GM19035 (cell line): ENCODE results near the gene VOPP1.
"Not testable (repeated sequence)": the region's sequence is repeated elsewhere in the genome, so short reads cannot be mapped to it uniquely, and the experiment has no call there.

ENCODE experiments used
- ATAC-seq: cut with Tn5 transposase; IDR thresholded peaks from one replicate; pipeline ENCODE4 v1.9.1; 2021; ENCODE audit not compliant: unreplicated experiment

The VOPP1 gene

GRCh38 chr7:55582656-55583055 is 10.4 kb upstream of the VOPP1 start:
- ATAC-seq = not testable (repeated sequence)

DNA sequence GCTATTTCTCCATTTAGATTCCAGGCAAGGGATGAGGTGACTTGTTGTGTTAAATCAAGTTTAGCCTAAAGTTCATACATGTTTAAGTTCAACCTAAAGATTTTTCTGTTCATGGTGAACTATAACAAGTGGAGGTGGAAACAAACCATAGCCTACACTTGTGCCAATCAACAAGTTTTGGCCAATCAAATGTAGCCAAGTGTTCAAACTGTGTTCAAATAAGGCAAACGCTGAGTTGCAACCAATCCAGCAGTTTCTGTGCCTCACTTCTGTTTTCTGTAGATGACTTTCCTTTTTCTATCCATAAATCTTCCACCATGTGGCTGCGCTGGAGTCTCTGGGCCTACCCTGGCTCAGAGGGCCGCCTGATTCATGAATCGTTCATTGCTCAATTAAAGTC is 4.5 kb upstream of the VOPP1 start:
- ATAC-seq = no peak

GRCh38 chr7:55575733-55576132 is 3.4 kb upstream of the VOPP1 start:
- no peak for ATAC-seq

DNA sequence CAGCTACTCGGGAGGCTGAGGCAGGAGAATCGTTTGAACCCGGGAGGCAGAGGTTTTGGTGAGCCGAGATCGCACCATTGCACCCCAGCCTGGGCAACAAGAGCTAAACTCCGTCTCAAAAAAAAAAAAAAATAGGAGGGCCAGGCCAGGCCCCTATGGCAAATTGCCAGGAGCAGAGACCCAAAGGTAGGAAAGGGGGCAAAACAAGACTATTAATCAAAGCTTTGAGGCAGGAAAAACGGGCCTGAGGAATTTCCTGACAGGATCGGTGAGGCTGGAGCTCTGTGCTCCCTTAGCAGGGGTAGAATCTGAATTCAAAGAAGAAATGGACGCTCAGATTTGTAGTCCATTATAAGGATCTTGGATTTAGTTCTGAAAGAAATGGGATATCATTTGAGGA is 2.8 kb upstream of the VOPP1 start:
- no peak for ATAC-seq

GRCh38 chr7:55574051-55574717 is 1.9 kb upstream of the VOPP1 start:
- ATAC-seq = no peak

DNA sequence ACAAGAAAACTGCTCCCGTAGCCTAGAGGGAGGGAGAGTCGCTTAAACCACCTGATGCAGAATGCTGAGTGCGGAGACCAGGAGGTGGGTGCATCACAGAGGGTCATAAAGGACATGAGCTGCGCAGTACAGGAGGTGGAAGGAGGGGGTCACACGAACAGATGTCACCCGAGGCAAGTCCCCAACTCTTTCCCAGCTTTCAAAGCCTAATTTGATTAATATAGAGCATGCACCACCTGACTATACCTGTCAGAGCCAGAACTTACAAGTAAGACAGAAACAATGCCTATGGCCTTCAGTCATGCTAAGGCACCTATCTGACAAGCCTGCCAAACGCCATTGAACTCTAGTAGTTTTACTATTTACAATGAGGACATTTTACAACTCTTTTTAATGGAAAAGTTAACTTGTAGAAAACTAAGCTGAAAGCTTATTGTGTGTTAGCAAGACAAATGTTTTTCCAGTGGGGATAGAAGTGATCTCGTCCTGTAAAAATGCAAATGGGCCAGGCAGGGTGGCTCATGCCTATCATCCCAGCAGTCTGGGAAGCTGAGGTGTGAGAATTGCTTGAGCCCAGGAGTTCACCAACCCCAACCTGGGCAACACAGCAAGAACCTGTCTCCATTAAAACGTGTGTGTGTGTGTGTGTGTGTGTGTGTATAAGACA is 1.1 kb upstream of the VOPP1 start:
- no peak for ATAC-seq

- ATAC-seq = peak; percentile 26
Measured at GRCh38 chr7:55571511-55572377, 558 bp downstream of the VOPP1 start.

GRCh38 chr7:55570939-55571338 is 1.4 kb downstream of the VOPP1 start:
- ATAC-seq = no peak

DNA sequence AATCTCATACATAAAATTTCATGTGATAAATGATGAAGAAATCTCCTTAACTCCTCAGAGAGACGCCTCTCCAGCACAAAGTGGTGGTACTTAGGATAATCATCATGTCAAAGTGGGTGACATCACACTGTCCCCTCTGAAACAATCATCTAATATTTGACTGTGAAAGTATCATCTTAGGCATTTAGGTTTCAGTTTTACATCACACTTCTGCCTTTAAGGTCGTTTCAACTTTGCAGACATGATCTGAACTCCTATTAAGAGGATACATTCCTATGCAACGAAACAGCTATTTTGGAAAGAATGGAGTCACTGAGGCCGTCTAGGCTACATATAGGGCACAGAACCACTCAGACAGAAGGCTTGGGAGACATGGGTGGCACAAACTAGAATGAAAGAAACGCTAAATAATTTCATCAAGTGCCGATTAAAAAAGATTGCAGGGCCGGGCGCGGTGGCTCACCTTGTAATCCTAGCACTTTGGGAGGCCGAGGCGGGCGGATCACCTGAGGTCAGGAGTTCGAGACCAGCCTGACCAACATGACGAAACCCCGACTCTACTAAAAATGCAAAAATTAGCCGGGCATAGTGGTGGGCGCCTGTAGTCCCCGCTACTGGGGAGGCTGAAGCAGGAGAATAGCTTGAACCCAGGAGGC is 2.0 kb downstream of the VOPP1 start:
- ATAC-seq = peak; percentile 35

GRCh38 chr7:55569797-55570196 is 2.5 kb downstream of the VOPP1 start:
- no peak for ATAC-seq

- no peak for ATAC-seq
Measured at GRCh38 chr7:55569269-55569663, 3.0 kb downstream of the VOPP1 start.

- ATAC-seq = no peak
Measured at GRCh38 chr7:55568613-55569268, 3.6 kb downstream of the VOPP1 start.

DNA sequence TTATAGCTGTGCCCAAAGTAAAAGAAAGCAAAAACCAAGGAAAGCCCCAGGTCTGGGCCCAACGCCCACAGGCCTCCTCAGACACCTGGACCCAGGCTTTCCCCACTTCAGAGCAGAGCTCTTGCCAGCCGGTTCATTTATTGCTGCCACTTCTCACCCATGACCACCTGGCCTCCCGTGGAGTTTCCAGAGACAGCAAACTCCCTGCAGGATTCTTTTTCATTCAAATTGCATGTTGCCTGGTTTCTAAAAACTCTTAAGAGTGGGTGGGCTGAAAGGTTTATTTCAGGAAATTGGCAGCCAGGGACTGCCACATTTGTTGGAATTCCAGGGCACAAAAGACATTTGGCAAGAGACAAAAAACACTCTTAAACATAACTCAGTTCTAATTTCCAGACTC is 4.7 kb downstream of the VOPP1 start:
- ATAC-seq = no peak

GRCh38 chr7:55565681-55566080 is 6.6 kb downstream of the VOPP1 start:
- ATAC-seq = no peak

- no peak for ATAC-seq
Measured at GRCh38 chr7:55563596-55564325, 8.5 kb downstream of the VOPP1 start.

GRCh38 chr7:55561690-55562089 is 10.6 kb downstream of the VOPP1 start:
- no peak for ATAC-seq

- ATAC-seq = no peak
Measured at GRCh38 chr7:55558962-55559920, 13.1 kb downstream of the VOPP1 start.

DNA sequence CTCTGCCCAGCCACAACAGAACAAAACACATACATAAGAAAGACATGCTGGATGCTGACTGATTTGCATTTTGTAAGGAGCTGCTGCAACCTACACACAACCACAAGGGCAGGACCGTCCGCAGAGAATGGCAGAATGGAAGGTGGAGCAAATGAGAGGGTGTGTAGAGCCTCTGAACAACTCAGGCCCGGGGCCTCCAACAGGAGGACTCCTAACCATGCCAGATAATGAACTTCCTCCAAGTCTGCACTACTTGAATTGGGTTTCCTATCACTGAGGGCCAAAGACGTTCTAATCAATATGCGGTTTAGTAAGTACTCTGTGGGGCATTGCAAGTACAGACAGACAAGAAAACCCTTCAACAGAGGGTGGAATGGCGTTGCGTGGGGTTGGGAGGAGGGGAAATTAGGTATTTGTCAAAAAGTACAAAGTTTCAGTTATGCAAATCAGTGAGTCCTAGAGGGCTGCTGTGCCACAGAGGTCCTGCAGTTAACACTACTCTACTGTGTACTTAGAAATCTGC is 14.6 kb downstream of the VOPP1 start:
- ATAC-seq = peak; percentile 81

DNA sequence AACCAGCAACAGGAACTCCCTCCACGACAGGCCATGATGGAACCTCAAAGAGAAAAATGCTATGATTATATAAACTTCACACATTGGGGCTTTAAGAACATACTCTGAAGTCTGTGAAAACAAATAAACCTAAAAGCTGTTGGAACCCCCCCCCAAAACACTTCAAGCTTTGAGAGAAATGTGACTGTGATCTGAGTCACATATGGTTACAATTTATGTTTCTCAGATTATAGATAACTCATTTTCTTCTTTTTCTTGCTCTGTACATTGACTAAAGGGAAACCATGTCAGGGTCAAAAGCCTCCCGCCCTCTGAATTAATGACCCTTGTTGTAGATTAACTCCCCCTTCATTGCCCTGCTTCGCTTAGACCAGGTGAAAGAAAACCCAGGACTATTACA is 15.8 kb downstream of the VOPP1 start:
- no peak for ATAC-seq
